Measurements from ENCODE around the gene GRHL1.
"Not testable (repeated sequence)": the region's sequence is repeated elsewhere in the genome, so short reads cannot be mapped to it uniquely, and the experiment has no call there.

GRHL1 gene

GRCh38 chr2:9998916-9999654 is 47.6 kb downstream of the GRHL1 start:
- DNase-seq = no peak

GRCh38 chr2:9999693-10000092 is 48.2 kb downstream of the GRHL1 start:
- DNase-seq = no peak

- no peak for DNase-seq
Measured at GRCh38 chr2:10000541-10000940, 49.0 kb downstream of the GRHL1 start.

GRCh38 chr2:10001586-10001985 is 50.1 kb downstream of the GRHL1 start:
- no peak for DNase-seq

GRCh38 chr2:10002109-10002508 is 50.6 kb downstream of the GRHL1 start:
- DNase-seq = no peak

- DNase-seq = no peak
Measured at GRCh38 chr2:10002681-10003080, 51.2 kb downstream of the GRHL1 start.

DNA sequence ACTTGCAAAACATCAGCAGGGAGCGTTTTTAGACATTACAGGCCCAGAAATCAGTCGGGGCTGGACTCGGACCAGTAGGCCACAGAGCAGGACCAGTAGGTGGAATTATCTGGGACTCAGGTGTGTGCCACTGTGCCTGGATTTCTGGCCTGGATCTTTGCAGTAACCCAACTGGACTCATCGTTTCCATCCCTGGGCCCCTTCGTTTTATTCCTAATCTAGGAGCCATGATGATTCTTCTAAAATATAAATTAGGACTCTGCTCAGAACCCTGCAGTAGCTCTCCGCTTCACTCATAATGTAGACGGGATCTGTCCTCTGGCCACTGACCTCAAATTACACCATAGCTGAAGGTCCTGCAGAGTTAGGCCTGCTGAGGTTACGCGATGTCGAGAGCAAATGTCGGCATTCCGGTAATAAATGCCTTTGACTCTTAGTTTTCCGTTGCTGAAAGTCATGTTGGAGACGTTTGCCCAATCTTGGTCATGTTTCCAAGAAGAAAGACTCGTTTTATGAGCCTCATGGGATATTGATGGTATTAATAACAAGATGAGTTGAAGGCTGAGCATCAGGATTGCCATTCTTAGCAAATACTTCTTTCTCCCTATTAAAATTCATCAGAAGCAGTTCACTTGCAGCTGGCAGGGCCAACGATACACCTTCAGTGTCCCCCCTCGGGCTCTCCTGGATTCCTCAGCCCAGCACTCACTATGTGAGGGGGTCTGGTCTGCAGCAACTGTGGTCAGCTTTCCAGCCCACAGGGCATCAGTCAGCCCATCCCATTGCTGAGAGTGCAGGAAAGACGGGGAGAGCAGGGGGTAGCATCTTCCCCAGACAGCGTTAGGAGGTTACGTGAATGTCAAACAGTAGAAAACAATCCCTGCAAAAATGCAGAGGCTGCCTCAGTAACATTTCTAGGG is 52.0 kb downstream of the GRHL1 start:
- DNase-seq = no peak

GRCh38 chr2:10004401-10004800 is 52.9 kb downstream of the GRHL1 start:
- DNase-seq = no peak

- DNase-seq = no peak
Measured at GRCh38 chr2:10004836-10005235, 53.3 kb downstream of the GRHL1 start.

DNA sequence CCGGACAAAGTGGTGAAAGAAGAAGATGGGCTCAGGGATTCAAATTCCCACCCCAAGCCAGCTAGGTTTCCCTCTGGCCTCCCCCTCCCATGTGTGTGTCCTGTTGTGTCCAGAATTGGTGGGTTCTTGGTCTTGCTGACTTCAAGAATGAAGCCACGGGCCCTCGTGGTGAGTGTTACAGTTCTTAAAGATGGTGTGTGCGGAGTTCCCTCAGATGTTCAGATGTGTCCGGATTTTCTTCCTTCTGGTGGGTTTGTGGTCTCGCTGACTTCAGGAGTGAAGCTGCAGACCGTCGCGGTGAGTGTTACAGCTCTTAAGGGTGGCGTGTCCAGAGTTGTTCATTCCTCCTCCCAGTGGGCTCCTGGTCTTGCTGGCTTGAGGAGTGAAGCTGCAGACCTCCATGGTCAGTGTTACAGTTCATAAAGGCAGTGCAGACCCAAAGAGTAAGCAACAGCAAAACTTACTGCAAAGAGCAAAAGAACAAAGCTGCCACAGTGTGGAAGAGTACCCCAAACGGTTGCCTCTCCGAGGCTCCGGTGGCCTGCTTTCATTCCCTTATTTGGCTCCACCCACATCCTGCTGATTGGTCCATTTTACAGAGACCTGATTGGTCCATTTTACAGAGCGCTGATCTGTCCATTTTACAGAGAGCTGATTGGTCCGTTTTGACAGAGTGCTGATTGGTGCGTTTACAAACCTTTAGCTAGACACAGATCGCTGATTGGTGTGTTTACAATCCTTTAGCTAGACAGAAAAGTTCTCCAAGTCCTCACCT is 54.2 kb downstream of the GRHL1 start:
- no peak for DNase-seq

GRCh38 chr2:10006236-10007161 is 55.0 kb downstream of the GRHL1 start:
- DNase-seq = no peak

- DNase-seq = no peak
Measured at GRCh38 chr2:10007435-10007834, 55.9 kb downstream of the GRHL1 start.

GRCh38 chr2:10007921-10008808 is 56.7 kb downstream of the GRHL1 start:
- peak; percentile 54 for DNase-seq

DNA sequence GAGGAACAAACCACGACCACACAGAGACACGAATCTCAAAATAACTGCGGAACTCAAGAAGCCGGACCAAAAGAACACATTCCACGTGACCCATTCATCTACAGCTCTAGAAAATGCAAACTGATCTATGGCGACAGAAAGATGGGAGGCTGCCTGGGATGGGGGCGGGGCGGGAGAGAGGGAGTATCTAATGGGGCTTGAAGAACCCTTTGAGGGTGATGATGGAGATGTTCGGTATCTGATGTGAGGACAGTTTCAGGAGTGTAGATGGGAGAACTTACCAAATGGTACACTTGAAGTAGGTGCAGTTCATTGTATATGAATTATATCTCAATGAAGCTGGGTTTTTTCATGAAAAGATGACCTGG is 57.3 kb downstream of the GRHL1 start:
- DNase-seq = no peak

GRCh38 chr2:10009271-10009810 is 57.8 kb downstream of the GRHL1 start:
- no peak for DNase-seq

DNA sequence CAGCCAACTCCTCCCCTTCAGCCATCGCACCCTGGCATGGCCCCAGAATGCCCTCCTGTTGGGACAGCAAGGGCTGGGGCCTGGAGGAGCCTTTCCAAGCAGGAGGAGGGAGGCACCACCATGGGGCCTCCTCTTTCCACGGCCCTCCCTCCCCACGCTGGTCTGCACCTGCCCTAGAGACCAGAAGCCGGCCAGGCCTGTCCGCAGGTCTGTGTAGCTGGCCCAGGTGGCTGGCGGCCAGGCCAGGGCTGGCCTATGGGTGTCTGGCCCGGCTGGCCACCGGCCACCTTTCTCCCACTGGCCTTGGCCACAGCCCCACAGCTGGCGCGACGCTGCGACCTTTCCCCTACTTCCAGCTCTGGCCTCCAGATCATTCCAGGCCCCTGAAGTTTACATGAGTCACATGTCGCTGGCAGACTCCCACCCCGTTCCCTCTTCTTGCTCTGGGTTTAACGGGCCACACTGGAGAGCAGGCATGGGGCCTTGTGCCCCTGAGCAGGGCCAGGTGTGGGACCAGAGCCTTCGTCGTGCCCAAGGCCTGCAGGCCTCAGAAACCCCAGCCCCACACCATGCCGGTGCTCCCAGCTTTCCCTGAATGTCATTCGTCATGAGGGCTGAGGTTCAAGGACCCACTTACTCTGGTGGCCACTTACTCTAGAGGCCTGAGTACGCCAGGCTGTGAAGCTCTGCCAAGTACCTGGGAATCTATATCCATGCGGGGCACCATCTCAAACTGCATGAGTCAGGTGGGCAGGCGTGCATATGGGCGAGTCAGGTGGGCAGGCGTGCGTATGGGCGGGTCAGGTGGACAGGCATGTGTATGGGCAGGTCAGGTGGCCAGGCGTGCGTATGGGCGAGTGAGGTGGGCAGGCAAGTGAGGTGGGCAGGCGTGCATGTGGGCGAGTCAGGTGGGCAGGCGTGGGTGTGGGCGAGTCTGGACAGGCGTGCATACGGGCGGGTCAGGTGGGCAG is 58.6 kb downstream of the GRHL1 start:
- peak; percentile 72 for DNase-seq

GRCh38 chr2:10010861-10011605 is 59.5 kb downstream of the GRHL1 start:
- DNase-seq = not testable (repeated sequence)

DNA sequence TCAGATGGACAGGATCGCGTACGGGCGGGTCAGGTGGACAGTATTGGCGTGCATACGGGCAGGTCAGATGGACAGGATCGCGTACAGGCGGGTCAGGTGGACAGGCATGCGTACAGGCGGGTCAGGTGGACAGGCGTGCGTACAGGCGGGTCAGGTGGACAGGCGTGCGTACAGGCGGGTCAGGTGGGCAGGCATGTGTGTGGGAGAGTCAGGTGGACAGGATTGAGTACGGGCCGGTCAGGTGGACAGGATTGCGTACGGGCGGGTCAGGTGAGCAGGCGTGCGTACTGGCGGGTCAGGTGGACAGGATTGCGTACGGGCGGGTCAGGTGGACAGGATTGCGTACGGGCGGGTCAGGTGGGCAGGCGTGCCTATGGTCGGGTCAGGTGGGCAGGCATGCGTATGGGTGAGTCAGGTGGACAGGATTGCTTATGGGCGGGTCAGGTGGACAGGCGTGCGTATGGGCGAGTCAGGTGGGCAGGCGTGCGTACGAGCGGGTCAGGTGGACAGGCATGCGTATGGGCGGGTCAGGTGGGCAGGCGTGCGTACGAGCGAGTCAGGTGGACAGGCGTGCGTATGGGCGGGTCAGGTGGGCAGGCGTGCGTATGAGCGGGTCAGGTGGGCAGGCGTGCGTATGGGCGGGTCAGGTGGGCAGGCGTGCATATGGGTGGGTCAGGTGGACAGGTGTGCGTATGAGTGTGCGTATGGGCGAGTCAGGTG is 60.3 kb downstream of the GRHL1 start:
- DNase-seq = not testable (repeated sequence)

All from femur (tissue), 1 donor.